Mucosa of gallbladder (tissue), 1 donor: ENCODE data around the gene LONRF3. TPM values are rescaled to one million over a fixed set of nuclear protein-coding genes. Genes with fewer than 3 reads are reported as not detected.

Source experiments
- DNase-seq: peaks from one replicate; pipeline ENCODE4 v3.0.0-alpha.2; 2020; ENCODE audit warnings: low spot score
- total RNA-seq: library from RNA; stranded (reverse); gene quantifications from one replicate; pipeline ENCODE4 v1.2.1, GENCODE V29; 2021
- donor health status: DM: no; HTN: no; CAD: no.

The LONRF3 gene
- total RNA-seq, 1 donor from 2014 or later: 4.7 TPM

DNA sequence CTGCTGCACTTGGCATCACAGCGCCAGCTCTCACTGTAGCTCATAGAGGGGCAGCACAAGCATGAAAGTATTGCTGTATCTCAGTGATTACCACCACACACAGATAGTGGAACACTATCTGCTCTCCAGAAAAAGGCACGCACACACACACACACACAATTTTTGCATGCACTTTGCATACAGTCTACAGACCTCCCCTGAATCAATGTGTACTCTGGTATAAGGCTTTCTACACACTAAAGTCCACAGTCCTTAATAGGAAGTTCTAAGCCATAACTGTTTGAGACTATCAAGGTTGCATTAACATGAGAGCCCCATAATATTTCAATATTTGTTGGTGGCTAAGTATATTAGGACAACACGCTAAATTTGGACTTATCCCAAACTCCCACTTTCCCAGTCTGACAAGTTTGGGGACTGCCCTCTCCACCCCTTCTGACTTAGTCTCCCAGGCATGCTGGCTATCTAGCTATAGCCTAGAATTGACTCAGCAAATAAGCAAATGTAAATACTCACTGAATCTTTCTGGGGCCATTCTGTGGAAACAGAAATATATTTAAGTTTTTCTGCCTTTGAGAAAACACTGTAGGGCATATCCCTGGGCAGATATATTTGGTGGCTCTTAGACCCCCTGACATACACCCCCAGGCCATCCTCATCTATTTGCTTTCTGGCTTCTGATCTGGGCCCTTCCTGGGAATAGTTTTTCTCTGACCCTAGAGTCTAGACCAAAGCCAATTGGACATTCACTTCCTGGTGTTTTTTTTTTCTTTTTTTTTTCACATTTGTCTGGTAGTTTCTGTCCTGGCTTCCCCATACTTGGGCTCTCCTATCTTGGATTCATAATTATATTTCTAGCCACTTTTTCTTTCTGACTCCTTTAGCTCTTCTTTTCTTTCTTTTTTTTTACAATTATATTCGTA, 62.0 kb downstream of the LONRF3 start:
- no peak for DNase-seq

GRCh38 chrX:119040432-119040831, 66.0 kb downstream of the LONRF3 start:
- no peak for DNase-seq

GRCh38 chrX:119041175-119041574, 66.8 kb downstream of the LONRF3 start:
- DNase-seq: peak; percentile 72

DNA sequence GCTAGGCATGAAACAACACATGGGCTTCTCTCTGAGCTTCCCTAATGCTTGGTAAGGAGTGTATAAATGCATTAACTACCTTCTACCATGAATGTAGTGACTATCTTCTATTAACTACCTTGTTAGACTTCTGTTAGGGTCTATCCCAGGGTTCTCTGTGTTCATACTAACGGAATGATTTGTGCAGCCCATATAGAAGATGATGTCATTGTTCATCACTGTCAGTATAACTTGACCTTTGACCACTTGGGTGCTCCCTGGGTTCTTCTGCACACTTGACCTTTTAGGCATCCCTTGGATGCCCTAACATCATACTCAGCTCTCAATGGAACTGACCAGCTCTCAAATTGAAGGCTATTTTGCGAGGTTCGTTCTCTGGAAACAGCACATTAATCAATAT, 67.6 kb downstream of the LONRF3 start:
- DNase-seq: no peak

DNA sequence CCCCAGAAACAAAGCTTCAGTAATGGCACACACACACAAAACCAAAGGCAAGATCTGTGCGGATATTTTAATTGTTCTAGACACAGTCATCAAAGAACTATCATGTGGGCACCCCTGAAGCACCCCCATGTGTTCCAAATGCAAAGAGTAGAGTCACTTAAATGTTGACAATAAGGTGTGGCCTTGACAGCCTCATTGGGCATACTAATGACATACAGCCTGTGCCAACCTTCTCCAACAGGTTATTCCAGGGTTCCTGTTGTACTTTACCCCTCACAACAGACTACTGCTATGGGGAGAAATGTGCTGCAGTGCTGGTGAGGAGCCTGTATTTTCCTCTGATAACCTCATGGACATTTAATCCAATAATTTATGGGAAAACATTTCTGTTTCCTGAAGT, 68.6 kb downstream of the LONRF3 start:
- peak; percentile 42 for DNase-seq

DNA sequence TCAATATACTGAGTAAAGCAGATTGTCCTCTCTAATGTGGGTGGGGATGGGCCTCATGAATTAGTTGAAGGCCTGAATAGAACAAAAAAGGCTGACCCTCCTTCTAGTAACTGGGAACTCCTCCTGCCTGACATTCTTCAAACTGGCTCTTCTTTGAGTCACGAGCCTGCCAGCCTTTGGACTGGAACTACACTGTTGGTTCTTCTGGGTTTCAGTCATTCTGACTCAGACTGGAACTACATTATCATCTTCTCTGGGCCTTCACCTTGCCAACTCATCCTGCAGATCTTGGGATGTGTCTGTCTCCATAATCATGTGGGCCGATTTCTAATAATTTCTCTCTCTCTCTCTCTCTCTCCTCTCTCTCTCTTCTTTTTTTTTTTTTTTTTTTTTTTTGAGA, 71.5 kb downstream of the LONRF3 start:
- DNase-seq: no peak

GRCh38 chrX:119055687-119056086, 81.3 kb downstream of the LONRF3 start:
- no peak for DNase-seq

DNA sequence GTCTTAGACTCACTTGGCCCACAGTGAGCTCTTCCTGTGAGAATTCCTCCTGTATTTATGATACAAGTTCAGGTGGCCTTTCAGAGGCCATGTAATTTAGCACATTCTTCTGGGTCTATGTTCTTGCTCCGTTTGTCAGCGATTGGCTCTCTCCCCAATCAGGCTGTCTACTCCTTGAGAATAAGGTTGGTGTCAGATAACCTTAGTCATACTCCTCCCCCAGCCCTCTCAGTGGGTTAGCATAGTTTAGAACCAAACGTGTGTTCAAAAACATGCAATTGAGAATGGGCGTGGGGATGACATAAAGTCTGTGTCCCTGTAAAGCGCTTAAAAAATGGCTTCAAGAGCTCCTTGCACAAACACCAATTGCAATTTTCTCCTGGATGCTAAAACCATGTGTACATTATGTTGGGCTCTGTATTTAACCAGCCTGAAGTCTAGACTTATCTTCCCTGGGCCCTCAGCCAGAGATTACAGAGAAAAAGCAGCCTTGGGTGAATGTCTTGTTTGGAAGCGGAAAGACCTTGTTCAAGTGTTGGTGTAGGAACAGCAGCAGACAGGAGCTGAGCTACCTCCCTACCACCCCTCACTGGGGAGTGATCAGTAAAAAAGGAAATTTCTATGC, 88.4 kb downstream of the LONRF3 start:
- no peak for DNase-seq

DNA sequence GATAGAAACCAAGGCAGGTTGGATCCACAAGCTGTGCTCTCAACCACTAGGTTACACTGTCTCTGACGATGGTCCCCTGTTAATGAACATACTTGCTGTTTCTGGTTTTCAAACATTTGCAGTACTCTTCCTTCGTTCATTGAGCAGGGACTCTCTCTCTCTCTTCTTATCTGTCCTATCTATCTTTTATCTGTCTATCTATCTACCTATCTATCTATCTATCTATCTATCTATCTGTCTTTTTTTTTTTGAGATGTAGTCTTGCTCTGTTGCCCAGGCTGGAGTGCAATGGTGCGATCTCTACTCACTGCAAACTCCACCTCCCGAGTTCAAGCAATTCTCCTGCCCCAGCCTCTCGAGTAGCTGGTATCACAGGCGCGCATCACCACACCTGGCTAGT, 89.0 kb downstream of the LONRF3 start:
- DNase-seq: no peak

- DNase-seq: peak; percentile 62
Measured at GRCh38 chrX:119067023-119067739, 92.8 kb downstream of the LONRF3 start.

Other genes with a start within 250 kb of the LONRF3 start
- 42.2 TPM for gene IL13RA1, start 247.0 kb upstream of the LONRF3 start, total RNA-seq
- 0.20 TPM for gene ZCCHC12, start 150.8 kb upstream of the LONRF3 start, total RNA-seq
- gene CT47C1, start 98.4 kb downstream of the LONRF3 start, total RNA-seq: not detected
- not detected for gene KIAA1210, start 153.2 kb downstream of the LONRF3 start, total RNA-seq